HAP-1 (cell line): ENCODE results near the gene TLR6.

ENCODE experiments used
- DNase-seq, 2 experiments: peaks; one replicate each; pipeline ENCODE4 v3.0.0-alpha.2; 2016 to 2020; ENCODE audit warnings: low spot score in 2 of 2
- H3K27me3 ChIP-seq: fragments of 250-450 bp; sonication (Bioruptor Pico); 2 replicates; pipeline ENCODE4 v1.5.1; 2020; ENCODE audit warnings: low read depth, mild to moderate bottlenecking, moderate library complexity
- H3K36me3 ChIP-seq: fragments of 250-450 bp; sonication (Bioruptor Pico); replicated peaks from 2 replicates; pipeline ENCODE4 v1.5.1; 2020; ENCODE audit warnings: mild to moderate bottlenecking
- H3K4me1 ChIP-seq: fragments of 250-450 bp; sonication (Bioruptor Pico); 2 replicates; pipeline ENCODE4 v1.5.1; 2020; ENCODE audit warnings: mild to moderate bottlenecking
- H3K4me3 ChIP-seq: fragments of 250-450 bp; sonication (Bioruptor Pico); 2 replicates; pipeline ENCODE4 v1.5.1; 2020; ENCODE audit warnings: mild to moderate bottlenecking, moderate library complexity
- H3K9me3 ChIP-seq: fragments of 250-450 bp; sonication (Bioruptor Pico); 2 replicates; pipeline ENCODE4 v1.5.1; 2020; ENCODE audit warnings: mild to moderate bottlenecking, moderate library complexity
- in situ Hi-C: fragments of 300-500 bp; cut with MboI; formaldehyde crosslinking; loops from 3 replicates; pipeline ENCODE4 v1.14.3; 2020; ENCODE audit warnings: low sequenced_read_pairs, inconsistent platforms, mixed read lengths

TLR6 gene

GRCh38 chr4:38856524-38857337, at the start of gene TLR6:
Gene TLR6, minus strand, starts transcription at chr4:38856817. Its CDS starts 27,344 bp downstream, at chr4:38829473.
- Histone ChIP-seq H3K4me1 (peaks cover 7% of the 10 kb centered on the region), H3K9me3 (peaks cover 2% of the 10 kb centered on the region; the same call in 1 of the 2 replicates), H3K36me3 (no peaks in the 10 kb centered on the region), H3K4me3 (peak within 1 kb of the TSS; percentile 16), H3K27me3 (no peaks in the 10 kb centered on the region)
- DNase-seq = peak; percentile 70 to 74
- in situ Hi-C loops = no loop called here

GRCh38 chr4:38905652-38906385, 49.2 kb upstream of the TLR6 start:
- H3K4me3 ChIP-seq = no peak overlapping the region
- 0 out of 2 replicates have a peak, but pooled peaks cover 2% of the 10 kb centered on the region for H3K27me3 ChIP-seq
- DNase-seq = no peak
- peaks cover 8% of the 10 kb centered on the region for H3K4me1 ChIP-seq
- in situ Hi-C loops = no loop called here
- no peaks in the 10 kb centered on the region for H3K9me3 ChIP-seq
- H3K36me3 ChIP-seq = no peaks in the 10 kb centered on the region

GRCh38 chr4:38904682-38905081, 48.1 kb upstream of the TLR6 start:
- Histone ChIP-seq H3K9me3 (no peaks in the 10 kb centered on the region), H3K27me3 (0 out of 2 replicates have a peak, but pooled peaks cover 2% of the 10 kb centered on the region), H3K4me3 (no peak overlapping the region), H3K4me1 (peaks cover 8% of the 10 kb centered on the region), H3K36me3 (no peaks in the 10 kb centered on the region)
- in situ Hi-C loops = loop anchor here (5.0 kb wide), 1 partner anchor 233 kb away; no protein-coding TSS in a partner anchor
- no peak for DNase-seq

- Histone ChIP-seq H3K4me1 (peaks cover 8% of the 10 kb centered on the region), H3K4me3 (no peak overlapping the region), H3K36me3 (no peaks in the 10 kb centered on the region), H3K9me3 (no peaks in the 10 kb centered on the region), H3K27me3 (0 out of 2 replicates have a peak, but pooled peaks cover 2% of the 10 kb centered on the region)
- no peak for DNase-seq
- in situ Hi-C loops = loop anchor here (5.0 kb wide), 1 partner anchor 233 kb away; no protein-coding TSS in a partner anchor
Observed at GRCh38 chr4:38904090-38904666, 47.6 kb upstream of the TLR6 start.

- in situ Hi-C loops = loop anchor here (5.0 kb wide), 1 partner anchor 235 kb away; no protein-coding TSS in a partner anchor
- Histone ChIP-seq H3K27me3 (0 out of 2 replicates have a peak, but pooled peaks cover 2% of the 10 kb centered on the region), H3K4me3 (no peak overlapping the region), H3K9me3 (no peaks in the 10 kb centered on the region), H3K4me1 (peaks cover 1% of the 10 kb centered on the region), H3K36me3 (no peaks in the 10 kb centered on the region)
- DNase-seq = peak in 1 of 2 experiments; percentile 70
Observed at GRCh38 chr4:38902695-38903094, 46.1 kb upstream of the TLR6 start.

GRCh38 chr4:38902221-38902620, 45.6 kb upstream of the TLR6 start:
- DNase-seq = no peak
- 0 out of 2 replicates have a peak, but pooled peaks cover 2% of the 10 kb centered on the region for H3K27me3 ChIP-seq
- no peak overlapping the region for H3K4me3 ChIP-seq
- no peaks in the 10 kb centered on the region for H3K4me1 ChIP-seq
- H3K36me3 ChIP-seq = no peaks in the 10 kb centered on the region
- in situ Hi-C loops = loop anchor here (5.0 kb wide), 1 partner anchor 235 kb away; no protein-coding TSS in a partner anchor
- H3K9me3 ChIP-seq = no peaks in the 10 kb centered on the region

- in situ Hi-C loops = loop anchor here (25.0 kb wide), 1 partner anchor 539 kb away; no protein-coding TSS in a partner anchor
- Histone ChIP-seq H3K36me3 (no peaks in the 10 kb centered on the region), H3K4me3 (no peak overlapping the region), H3K27me3 (0 out of 2 replicates have a peak, but pooled peaks cover 2% of the 10 kb centered on the region), H3K9me3 (no peaks in the 10 kb centered on the region; the same call in 1 of the 2 replicates), H3K4me1 (no peaks in the 10 kb centered on the region)
- DNase-seq = no peak
Observed at GRCh38 chr4:38898245-38898644, 41.6 kb upstream of the TLR6 start.

- in situ Hi-C loops = loop anchor here (25.0 kb wide), 1 partner anchor 540 kb away; no protein-coding TSS in a partner anchor
- no peak overlapping the region for H3K4me3 ChIP-seq
- H3K36me3 ChIP-seq = no peaks in the 10 kb centered on the region
- H3K9me3 ChIP-seq = no peaks in the 10 kb centered on the region; the same call in 1 of the 2 replicates
- H3K27me3 ChIP-seq = no peaks in the 10 kb centered on the region
- no peak for DNase-seq
- no peaks in the 10 kb centered on the region for H3K4me1 ChIP-seq
Observed at GRCh38 chr4:38896940-38897339, 40.3 kb upstream of the TLR6 start.

- no peak overlapping the region for H3K4me3 ChIP-seq
- no peak for DNase-seq
- H3K27me3 ChIP-seq = no peaks in the 10 kb centered on the region
- in situ Hi-C loops = loop anchor here (25.0 kb wide), 1 partner anchor 543 kb away; no protein-coding TSS in a partner anchor
- H3K36me3 ChIP-seq = no peaks in the 10 kb centered on the region
- H3K9me3 ChIP-seq = no peaks in the 10 kb centered on the region; the same call in 1 of the 2 replicates
- peaks cover 1% of the 10 kb centered on the region; the same call in 1 of the 2 replicates for H3K4me1 ChIP-seq
Observed at GRCh38 chr4:38894322-38894982, 37.8 kb upstream of the TLR6 start.

GRCh38 chr4:38891051-38891983, 34.7 kb upstream of the TLR6 start:
- H3K27me3 ChIP-seq = no peaks in the 10 kb centered on the region
- DNase-seq = no peak
- in situ Hi-C loops = loop anchor here (25.0 kb wide), 1 partner anchor 546 kb away; no protein-coding TSS in a partner anchor
- no peaks in the 10 kb centered on the region for H3K36me3 ChIP-seq
- H3K4me1 ChIP-seq = peaks cover 3% of the 10 kb centered on the region; the same call in 1 of the 2 replicates
- H3K9me3 ChIP-seq = no peaks in the 10 kb centered on the region; the same call in 1 of the 2 replicates
- no peak overlapping the region for H3K4me3 ChIP-seq

GRCh38 chr4:38889143-38889542, 32.5 kb upstream of the TLR6 start:
- Histone ChIP-seq H3K27me3 (no peaks in the 10 kb centered on the region), H3K36me3 (no peaks in the 10 kb centered on the region), H3K9me3 (no peaks in the 10 kb centered on the region; the same call in 1 of the 2 replicates), H3K4me1 (peaks cover 3% of the 10 kb centered on the region; the same call in 1 of the 2 replicates), H3K4me3 (no peak overlapping the region)
- DNase-seq = no peak
- in situ Hi-C loops = loop anchor here (25.0 kb wide), 1 partner anchor 548 kb away; no protein-coding TSS in a partner anchor

GRCh38 chr4:38884254-38884653, 27.6 kb upstream of the TLR6 start:
- no peaks in the 10 kb centered on the region; the same call in 1 of the 2 replicates for H3K4me1 ChIP-seq
- in situ Hi-C loops = loop anchor here (25.0 kb wide), 1 partner anchor 553 kb away; no protein-coding TSS in a partner anchor

More at GRCh38 chr4:38884254-38884653, 27.6 kb upstream of the TLR6 start:
- H3K36me3 ChIP-seq = no peaks in the 10 kb centered on the region
- H3K27me3 ChIP-seq = no peaks in the 10 kb centered on the region
- no peaks in the 10 kb centered on the region for H3K9me3 ChIP-seq
- H3K4me3 ChIP-seq = no peak overlapping the region
- DNase-seq = no peak
